IMR-90 (cell line): ENCODE data around the gene ARFGAP3. TPM values are rescaled to one million over a fixed set of nuclear protein-coding genes. Genes with fewer than 3 reads are reported as not detected.
"Not testable (repeated sequence)": the region's sequence is repeated elsewhere in the genome, so short reads cannot be mapped to it uniquely, and the experiment has no call there.

Source experiments
- ATAC-seq: fragments of 200-7000 bp; cut with Tn5 transposase; 2 replicates; pipeline ENCODE4 v1.9.1; 2020; ENCODE audit warnings: low read depth, mild to moderate bottlenecking, moderate library complexity
- BruUV-seq: library from RNA; stranded (reverse); fragments of 400-500 nt; replicated peaks from 2 replicates; lab custom pipeline; 2021; lab: Mats Ljungman, UMichigan
- CTCF ChIA-PET: fragments of 300-600 bp; formaldehyde crosslinking; extraction: SDS; loops from one replicate; lab custom pipeline; 2021; ENCODE audit warnings: antibody characterized with exemption; lab: Yijun Ruan, JAX
- POLR2A ChIA-PET: fragments of 300-600 bp; sonication (Branson Sonifier 250); formaldehyde crosslinking; loops from one replicate; lab custom pipeline; 2022; ENCODE audit warnings: antibody characterized with exemption; ENCODE audit not compliant: unreplicated experiment; lab: Charles Lee
- DNase-seq: peaks from one replicate; pipeline ENCODE4 v3.0.0; 2013
- H2AFZ ChIP-seq: replicated peaks from 2 replicates; pipeline ENCODE3; 2013; ENCODE audit warnings: low read length, mild to moderate bottlenecking; ENCODE audit not compliant: poor library complexity
- H2AK5ac ChIP-seq: 2 replicates; pipeline ENCODE4 v1.6.1; 2013; ENCODE audit warnings: low read depth, low read length, inconsistent platforms
- H2AK9ac ChIP-seq: replicated peaks from 2 replicates; pipeline ENCODE3; 2013; ENCODE audit warnings: mild to moderate bottlenecking, low read depth, low read length, moderate library complexity; ENCODE audit not compliant: poor library complexity
- H2BK120ac ChIP-seq: 2 replicates; pipeline ENCODE4 v1.6.1; 2013; ENCODE audit warnings: low read depth, low read length, inconsistent platforms
- H2BK15ac ChIP-seq: 3 replicates; pipeline ENCODE4 v1.6.1; 2013; ENCODE audit warnings: low read depth, low read length, inconsistent platforms
- H2BK20ac ChIP-seq: 2 replicates; pipeline ENCODE4 v1.6.1; 2013; ENCODE audit warnings: low read depth, mild to moderate bottlenecking, inconsistent platforms, low read length, moderate library complexity
- H2BK5ac ChIP-seq: 2 replicates; pipeline ENCODE4 v1.6.1; 2013; ENCODE audit warnings: mild to moderate bottlenecking, low read depth, low read length, inconsistent platforms; ENCODE audit not compliant: poor library complexity, severe bottlenecking
- H3K14ac ChIP-seq: replicated peaks from 2 replicates; pipeline ENCODE4 v1.6.1; 2013; ENCODE audit warnings: low read depth, low read length, inconsistent platforms
- H3K18ac ChIP-seq: 2 replicates; pipeline ENCODE4 v1.6.1; 2013; ENCODE audit warnings: low read depth, low read length, control low read depth
- H3K23ac ChIP-seq: 2 replicates; pipeline ENCODE4 v1.6.1; 2013; ENCODE audit warnings: low read depth, low read length, inconsistent platforms
- H3K27ac ChIP-seq: 2 replicates; pipeline ENCODE4 v1.5.1; 2013; ENCODE audit warnings: mild to moderate bottlenecking, control low read depth, low read length; ENCODE audit not compliant: insufficient read depth
- H3K27me3 ChIP-seq: 2 replicates; pipeline ENCODE4 v1.6.1; 2013; ENCODE audit warnings: low read length; ENCODE audit not compliant: control insufficient read depth, insufficient read depth
- H3K36me3 ChIP-seq: 2 replicates; pipeline ENCODE4 v1.6.1; 2013; ENCODE audit warnings: low read length, mixed read lengths; ENCODE audit not compliant: control insufficient read depth, insufficient read depth
- H3K4ac ChIP-seq: 2 replicates; pipeline ENCODE4 v1.6.1; 2013; ENCODE audit warnings: low read depth, low read length, inconsistent platforms
- H3K4me1 ChIP-seq: 2 replicates; pipeline ENCODE4 v1.6.1; 2013; ENCODE audit warnings: low read length, mixed read lengths; ENCODE audit not compliant: control insufficient read depth, insufficient read depth
- H3K4me2 ChIP-seq: 2 replicates; pipeline ENCODE4 v1.6.1; 2013; ENCODE audit warnings: low read depth, mild to moderate bottlenecking, control low read depth, low read length, moderate library complexity
- H3K4me3 ChIP-seq: 2 replicates; pipeline ENCODE4 v1.5.1; 2013; ENCODE audit warnings: low read depth, mild to moderate bottlenecking, control low read depth, low read length, moderate library complexity; ENCODE audit not compliant: insufficient read depth
- H3K56ac ChIP-seq: 2 replicates; pipeline ENCODE4 v1.6.1; 2013; ENCODE audit warnings: low read length, inconsistent platforms; ENCODE audit not compliant: insufficient read depth; ENCODE audit errors: extremely low read depth
- H3K79me1 ChIP-seq, 2 experiments: 2 replicates each; pipeline ENCODE4 v1.6.1; 2013; ENCODE audit warnings: low read length in 2 of 2, inconsistent platforms in 1 of 2, low read depth in 1 of 2
- H3K9ac ChIP-seq: 2 replicates; pipeline ENCODE4 v1.6.1; 2013; ENCODE audit warnings: low read depth, low read length, control low read depth
- H3K9me1 ChIP-seq: 2 replicates; pipeline ENCODE4 v1.6.1; 2013; ENCODE audit warnings: low read length, inconsistent platforms; ENCODE audit not compliant: insufficient read depth
- H3K9me3 ChIP-seq: 2 replicates; pipeline ENCODE4 v1.6.1; 2013; ENCODE audit warnings: low read length; ENCODE audit not compliant: control insufficient read depth, insufficient read depth
- H4K20me1 ChIP-seq: 2 replicates; pipeline ENCODE4 v1.6.1; 2013; ENCODE audit warnings: low read length, inconsistent platforms; ENCODE audit not compliant: insufficient read depth
- H4K5ac ChIP-seq: 2 replicates; pipeline ENCODE4 v1.6.1; 2013; ENCODE audit warnings: mild to moderate bottlenecking, low read depth, low read length, control low read depth
- H4K8ac ChIP-seq, 2 experiments: 2 replicates each; pipeline ENCODE4 v1.6.1; 2013; ENCODE audit warnings: low read depth in 2 of 2, low read length in 2 of 2, control low read depth in 1 of 2, inconsistent platforms in 1 of 2
- H4K91ac ChIP-seq: 2 replicates; pipeline ENCODE4 v1.6.1; 2013; ENCODE audit warnings: low read depth, low read length, inconsistent platforms; ENCODE audit not compliant: insufficient read depth
- MAFK ChIP-seq: IDR thresholded peaks from 2 replicates; pipeline ENCODE4 v1.6.1; 2012; ENCODE audit warnings: low read depth, low read length, improper control_type of control experiment
- MXI1 ChIP-seq: IDR thresholded peaks from 2 replicates; pipeline ENCODE4 v1.6.1; 2012; ENCODE audit warnings: low read depth, mild to moderate bottlenecking, low read length, moderate library complexity, borderline replicate concordance
- NFE2L2 ChIP-seq: fragments of 150-350 bp; IDR thresholded peaks from 2 replicates; pipeline ENCODE4 v1.6.1; 2016; ENCODE audit warnings: low read depth, mild to moderate bottlenecking, low read length
- RFX5 ChIP-seq: IDR thresholded peaks from 2 replicates; pipeline ENCODE4 v1.8.0; 2012; ENCODE audit warnings: low read depth, mild to moderate bottlenecking, low read length, moderate library complexity
- WGBS, 2 experiments: methylation state at CpG; one replicate each; pipeline versions ENCODE4 v1.1.5 to v1.1.7; 2013; ENCODE audit warnings: missing lambda C conversion rate in 2 of 2; ENCODE audit not compliant: insufficient read length in 1 of 2; ENCODE audit errors: extremely low coverage in 2 of 2; 5-methylcytosine and 5-hydroxymethylcytosine counted together
- dilution Hi-C: fragments of 300-500 bp; cut with HindIII; formaldehyde crosslinking; loops from one replicate; pipeline ENCODE4 v1.14.3; 2018; ENCODE audit warnings: low sequenced_read_pairs; ENCODE audit not compliant: unreplicated experiment
- in situ Hi-C: fragments of 300-500 bp; cut with MboI; formaldehyde crosslinking; loops from 3 replicates; pipeline ENCODE4 v1.14.3; 2019; ENCODE audit warnings: low sequenced_read_pairs, inconsistent platforms, mixed read lengths
- intact Hi-C: fragments of 100-400 bp; cut with micrococcal nuclease; formaldehyde crosslinking; loops from 2 replicates; pipeline ENCODE4 v1.10.0; 2022
- polyA plus RNA-seq, 3 experiments: library from polyadenylated mRNA; depleted of rRNA; stranded (reverse); fragments of >200 nt; gene quantifications; 2 replicates each; pipeline ENCODE4 v1.2.3, GENCODE V29; 2012; ENCODE audit warnings: low replicate concordance in 1 of 3
- total RNA-seq: library from RNA; depleted of rRNA; stranded (reverse); fragments of >200 nt; gene quantifications from 2 replicates; pipeline ENCODE4 v1.2.3, GENCODE V29; 2012
- TF ChIP-seq, protein P1 (sequence below): fragments of 150-350 bp; IDR thresholded peaks from 2 replicates; pipeline ENCODE4 v1.6.1; 2017; ENCODE audit warnings: mild to moderate bottlenecking, antibody characterized with exemption, low read length, low read depth

ARFGAP3 gene
- total and polyA plus RNA-seq, 2 of the 4 experiments (the other 2 are of a cell fraction): 50.0 to 70.1 TPM

DNA sequence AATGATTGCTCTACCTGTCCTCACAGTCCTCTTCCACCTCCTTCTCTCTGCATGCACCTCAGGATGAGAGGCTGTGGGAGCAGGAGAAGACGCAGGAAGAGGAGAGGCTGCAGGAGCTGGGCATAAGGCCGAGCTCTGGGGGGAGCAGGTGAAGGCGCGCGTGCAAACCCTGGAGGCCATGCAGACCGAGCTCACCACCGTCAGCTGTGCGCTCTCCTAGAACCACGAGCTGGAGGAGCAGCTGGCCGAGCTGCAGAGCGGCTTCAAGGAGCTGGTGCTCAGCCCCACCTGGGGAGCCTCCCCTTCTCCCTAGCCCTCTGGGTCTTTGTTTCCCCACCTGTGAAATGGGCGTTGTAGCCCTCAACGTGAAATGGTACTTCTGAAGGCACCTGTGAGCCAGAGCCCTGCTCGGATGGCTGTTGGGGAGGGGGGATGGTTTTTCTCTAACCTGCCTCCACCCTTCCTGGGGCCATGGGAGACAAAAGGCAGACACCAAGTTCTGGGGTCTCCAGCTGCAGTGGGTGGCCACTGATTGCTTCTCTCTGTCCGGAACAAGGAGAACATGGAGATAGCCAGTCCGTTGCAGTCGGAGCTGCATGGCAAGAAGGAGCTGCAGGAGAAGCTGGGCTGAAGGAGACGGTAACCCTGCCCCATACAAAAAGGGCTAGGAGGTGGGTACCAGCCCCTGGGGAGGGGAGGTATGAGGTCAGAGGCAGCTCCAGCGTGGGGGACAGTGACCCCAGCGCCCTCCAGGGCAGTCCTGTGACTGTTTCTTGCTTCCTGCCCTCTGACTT lies 71.2 kb downstream of the ARFGAP3 start (continued):
- TF ChIP-seq MXI1 (no peak), RFX5 (no peak), MAFK (no peak), NFE2L2 (no peak)
- TF ChIP-seq, protein P1, sequence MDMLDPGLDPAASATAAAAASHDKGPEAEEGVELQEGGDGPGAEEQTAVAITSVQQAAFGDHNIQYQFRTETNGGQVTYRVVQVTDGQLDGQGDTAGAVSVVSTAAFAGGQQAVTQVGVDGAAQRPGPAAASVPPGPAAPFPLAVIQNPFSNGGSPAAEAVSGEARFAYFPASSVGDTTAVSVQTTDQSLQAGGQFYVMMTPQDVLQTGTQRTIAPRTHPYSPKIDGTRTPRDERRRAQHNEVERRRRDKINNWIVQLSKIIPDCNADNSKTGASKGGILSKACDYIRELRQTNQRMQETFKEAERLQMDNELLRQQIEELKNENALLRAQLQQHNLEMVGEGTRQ: no peak

DNA sequence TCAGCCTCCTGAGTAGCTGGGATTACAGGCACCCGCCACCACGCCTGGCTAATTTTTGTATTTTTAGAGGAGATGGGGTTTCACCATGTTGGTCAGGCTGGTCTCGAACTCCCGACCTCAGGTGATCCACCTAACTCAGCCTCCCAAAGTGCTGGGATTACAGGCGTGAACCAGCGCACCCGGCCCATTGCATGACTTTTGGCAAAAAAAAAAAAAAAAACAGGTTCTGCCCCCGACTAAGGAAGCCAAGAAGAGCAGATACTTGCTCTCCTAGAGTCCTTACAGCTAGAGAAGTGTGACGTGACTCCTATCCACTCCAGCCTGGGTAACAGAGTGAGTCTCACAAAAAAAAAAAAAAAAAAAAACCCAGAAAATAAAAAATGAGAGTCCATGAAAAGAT lies 74.8 kb downstream of the ARFGAP3 start:
- H2BK120ac ChIP-seq, H4K91ac ChIP-seq, POLR2A ChIA-PET, ATAC-seq, H3K4ac ChIP-seq, H3K14ac ChIP-seq, dilution Hi-C loops, H3K27me3 ChIP-seq, H3K36me3 ChIP-seq, BruUV-seq, H2AFZ ChIP-seq, H2AK5ac ChIP-seq, DNase-seq, H4K20me1 ChIP-seq, H3K23ac ChIP-seq, H2BK20ac ChIP-seq, H3K9me1 ChIP-seq, H3K79me1 ChIP-seq, H3K56ac ChIP-seq, H3K4me3 ChIP-seq, H4K5ac ChIP-seq, H3K4me2 ChIP-seq, H3K18ac ChIP-seq, intact Hi-C loops, H2AK9ac ChIP-seq, H3K9ac ChIP-seq, H4K8ac ChIP-seq, H2BK5ac ChIP-seq, H3K4me1 ChIP-seq, H2BK15ac ChIP-seq, H3K9me3 ChIP-seq, H3K27ac ChIP-seq: not testable (repeated sequence)
- in situ Hi-C loops: loop anchor here (10.0 kb wide), 1 partner anchor 118 kb away; no protein-coding TSS in a partner anchor
- CTCF ChIA-PET: interaction anchor here (0.7 kb wide), 1 partner anchor 135 kb away, joined by 3 read pairs; no protein-coding TSS in a partner anchor
- no CpG with 5 or more reads among the region's 9 CpGs for WGBS, 2 experiments
